KMS-11 (cell line): ENCODE data around the gene RPS6KA3.

ENCODE experiments used
- H2AFZ ChIP-seq: fragments of 200-600 bp; sonication (generic); 2 replicates; pipeline ENCODE4 v1.6.1; 2016; ENCODE audit warnings: antibody characterized with exemption, mixed run types, low read depth
- H3K27ac ChIP-seq: fragments of 200-600 bp; sonication (generic); 2 replicates; pipeline ENCODE4 v1.6.1; 2016; ENCODE audit warnings: mild to moderate bottlenecking, mixed run types
- H3K27me3 ChIP-seq: fragments of 200-600 bp; sonication (generic); 2 replicates; pipeline ENCODE4 v1.6.1; 2017; ENCODE audit warnings: mild to moderate bottlenecking, low read depth, mixed run types, moderate library complexity; ENCODE audit not compliant: insufficient read depth
- H3K36me3 ChIP-seq: fragments of 200-600 bp; sonication (generic); 2 replicates; pipeline ENCODE4 v1.6.1; 2017; ENCODE audit warnings: mild to moderate bottlenecking, mixed run types; ENCODE audit not compliant: insufficient read depth
- H3K4me1 ChIP-seq: fragments of 200-600 bp; sonication (generic); 2 replicates; pipeline ENCODE4 v1.6.1; 2016; ENCODE audit warnings: mild to moderate bottlenecking, low read depth, mixed run types; ENCODE audit not compliant: poor library complexity, severe bottlenecking
- H3K4me2 ChIP-seq: fragments of 200-600 bp; sonication (generic); 2 replicates; pipeline ENCODE4 v1.7.0; 2016; ENCODE audit warnings: mild to moderate bottlenecking, mixed run types
- H3K4me3 ChIP-seq: fragments of 200-600 bp; sonication (generic); IDR thresholded peaks from 2 replicates; pipeline ENCODE4 v1.6.1; 2017; ENCODE audit warnings: low read depth, low read length, mixed read lengths; ENCODE audit not compliant: insufficient read depth
- H3K79me2 ChIP-seq: fragments of 200-600 bp; sonication (generic); 2 replicates; pipeline ENCODE4 v1.6.1; 2016; ENCODE audit warnings: low read depth, mixed run types; ENCODE audit not compliant: insufficient read depth
- H3K9ac ChIP-seq: fragments of 200-600 bp; sonication (generic); 2 replicates; pipeline ENCODE4 v1.6.1; 2016; ENCODE audit warnings: mild to moderate bottlenecking, mixed run types
- H4K20me1 ChIP-seq: fragments of 200-600 bp; sonication (generic); 2 replicates; pipeline ENCODE4 v1.6.1; 2016; ENCODE audit warnings: mild to moderate bottlenecking, mixed run types; ENCODE audit not compliant: insufficient read depth
- TF ChIP-seq, protein P1 (sequence below): fragments of 200-600 bp; sonication (generic); conservative IDR thresholded peaks from 2 replicates; pipeline ENCODE4 v1.6.1; 2017; ENCODE audit warnings: low read depth, mild to moderate bottlenecking, antibody characterized with exemption, low read length, moderate library complexity, mixed read lengths

RPS6KA3 gene

GRCh38 chrX:20280938-20281337 is 14.2 kb upstream of the RPS6KA3 start:
- H3K9ac ChIP-seq = no peak overlapping the region
- H3K4me2 ChIP-seq = no peak overlapping the region
- TF ChIP-seq, protein P1, sequence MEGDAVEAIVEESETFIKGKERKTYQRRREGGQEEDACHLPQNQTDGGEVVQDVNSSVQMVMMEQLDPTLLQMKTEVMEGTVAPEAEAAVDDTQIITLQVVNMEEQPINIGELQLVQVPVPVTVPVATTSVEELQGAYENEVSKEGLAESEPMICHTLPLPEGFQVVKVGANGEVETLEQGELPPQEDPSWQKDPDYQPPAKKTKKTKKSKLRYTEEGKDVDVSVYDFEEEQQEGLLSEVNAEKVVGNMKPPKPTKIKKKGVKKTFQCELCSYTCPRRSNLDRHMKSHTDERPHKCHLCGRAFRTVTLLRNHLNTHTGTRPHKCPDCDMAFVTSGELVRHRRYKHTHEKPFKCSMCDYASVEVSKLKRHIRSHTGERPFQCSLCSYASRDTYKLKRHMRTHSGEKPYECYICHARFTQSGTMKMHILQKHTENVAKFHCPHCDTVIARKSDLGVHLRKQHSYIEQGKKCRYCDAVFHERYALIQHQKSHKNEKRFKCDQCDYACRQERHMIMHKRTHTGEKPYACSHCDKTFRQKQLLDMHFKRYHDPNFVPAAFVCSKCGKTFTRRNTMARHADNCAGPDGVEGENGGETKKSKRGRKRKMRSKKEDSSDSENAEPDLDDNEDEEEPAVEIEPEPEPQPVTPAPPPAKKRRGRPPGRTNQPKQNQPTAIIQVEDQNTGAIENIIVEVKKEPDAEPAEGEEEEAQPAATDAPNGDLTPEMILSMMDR = no peak
- H3K36me3 ChIP-seq = no peaks in the 10 kb centered on the region
- no peak overlapping the region for H3K27ac ChIP-seq
- no peaks in the 10 kb centered on the region for H3K4me1 ChIP-seq
- H3K27me3 ChIP-seq = no peaks in the 10 kb centered on the region
- H2AFZ ChIP-seq = no peak overlapping the region
- no peaks in the 10 kb centered on the region for H4K20me1 ChIP-seq
- no peak overlapping the region for H3K4me3 ChIP-seq
- no peaks in the 10 kb centered on the region for H3K79me2 ChIP-seq

DNA sequence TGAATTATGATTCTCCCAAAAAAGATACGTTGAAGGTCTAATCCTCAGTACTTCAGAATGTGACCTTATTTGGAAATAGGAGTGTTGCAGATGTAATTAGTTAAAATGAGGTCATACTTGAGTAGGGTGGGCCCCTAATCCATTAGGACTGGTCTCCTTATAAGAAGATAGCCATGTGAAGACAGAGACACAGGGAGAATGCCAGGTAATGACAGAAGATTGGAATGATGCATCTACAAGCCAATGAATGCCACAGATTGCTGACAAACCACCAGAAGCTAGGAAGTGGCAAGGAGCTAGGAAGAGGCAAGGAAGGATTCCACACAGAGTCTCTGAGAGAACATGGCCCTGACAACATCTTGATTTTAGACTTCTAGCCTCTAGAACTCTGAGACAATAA is 7.4 kb upstream of the RPS6KA3 start:
- Histone ChIP-seq H3K4me2 (no peak overlapping the region), H3K9ac (no peak overlapping the region), H3K4me3 (no peak overlapping the region), H4K20me1 (no peaks in the 10 kb centered on the region), H3K27ac (no peak overlapping the region), H2AFZ (no peak overlapping the region), H3K4me1 (no peaks in the 10 kb centered on the region), H3K36me3 (no peaks in the 10 kb centered on the region), H3K79me2 (no peaks in the 10 kb centered on the region), H3K27me3 (no peaks in the 10 kb centered on the region)
- TF ChIP-seq, protein P1 = no peak

DNA sequence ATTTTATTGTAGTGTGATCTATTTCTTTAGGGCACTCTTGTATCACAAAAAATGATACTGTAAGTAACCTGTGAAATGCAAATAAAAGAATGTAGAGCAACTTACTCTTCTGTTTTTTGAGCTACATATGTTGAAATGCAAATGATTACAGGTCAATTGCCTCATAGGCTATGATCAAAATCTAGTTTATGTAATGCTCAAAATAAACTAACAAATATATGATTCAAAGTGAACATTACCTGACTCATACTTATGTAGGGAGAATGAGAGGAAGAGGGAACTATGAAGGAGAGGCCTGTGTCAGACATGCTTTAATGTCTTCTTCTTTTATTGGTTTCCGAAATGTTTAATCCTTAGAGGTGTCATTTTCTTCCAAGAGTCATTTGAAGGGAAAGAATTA is 5.0 kb upstream of the RPS6KA3 start:
- Histone ChIP-seq H3K36me3 (no peaks in the 10 kb centered on the region), H2AFZ (no peak overlapping the region), H3K27me3 (no peaks in the 10 kb centered on the region), H3K4me1 (no peaks in the 10 kb centered on the region), H3K27ac (no peak overlapping the region), H4K20me1 (no peaks in the 10 kb centered on the region), H3K79me2 (no peaks in the 10 kb centered on the region), H3K4me2 (no peak overlapping the region), H3K9ac (no peak overlapping the region), H3K4me3 (no peak overlapping the region)
- TF ChIP-seq, protein P1 = no peak

GRCh38 chrX:20271186-20271585 is 4.5 kb upstream of the RPS6KA3 start:
- Histone ChIP-seq H3K9ac (no peak overlapping the region), H3K27me3 (no peaks in the 10 kb centered on the region), H3K36me3 (no peaks in the 10 kb centered on the region), H3K4me1 (no peaks in the 10 kb centered on the region), H4K20me1 (no peaks in the 10 kb centered on the region), H3K4me3 (no peak overlapping the region), H3K27ac (no peak overlapping the region), H3K4me2 (no peak overlapping the region), H2AFZ (no peak overlapping the region), H3K79me2 (peaks cover under 1% of the 10 kb centered on the region; the same call in 1 of the 2 replicates)
- TF ChIP-seq, protein P1 = no peak

DNA sequence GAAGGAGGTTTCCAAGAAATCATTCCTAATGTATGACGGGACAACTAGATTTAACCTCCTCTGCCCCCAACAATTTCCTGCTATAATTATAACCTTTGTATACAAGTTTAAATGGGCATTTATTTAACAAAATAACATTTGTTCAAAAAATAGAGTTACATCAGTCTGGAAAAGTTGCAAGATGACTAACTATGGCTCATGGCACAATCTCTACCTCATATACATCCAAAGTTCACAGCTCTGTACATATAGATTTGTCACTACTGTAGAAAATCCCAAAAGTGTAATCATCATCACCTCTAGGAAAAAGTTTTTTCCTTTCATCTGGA is 3.8 kb upstream of the RPS6KA3 start:
- Histone ChIP-seq H3K4me2 (no peak overlapping the region), H3K27ac (no peak overlapping the region), H4K20me1 (no peaks in the 10 kb centered on the region), H3K79me2 (peaks cover 7% of the 10 kb centered on the region; the same call in 1 of the 2 replicates), H3K9ac (no peak overlapping the region), H3K4me3 (no peak overlapping the region), H2AFZ (no peak overlapping the region), H3K36me3 (no peaks in the 10 kb centered on the region), H3K4me1 (no peaks in the 10 kb centered on the region), H3K27me3 (no peaks in the 10 kb centered on the region)
- TF ChIP-seq, protein P1 = no peak
